K562 (cell line): ENCODE data around the gene DDX20. TPM values are rescaled to one million over a fixed set of nuclear protein-coding genes. Genes with fewer than 3 reads are reported as not detected.
A peak's percentile ranks its signal among the peaks of the same experiment; 100 is the strongest.

Experiments used
- ATAC-seq: fragments of 200-7000 bp; cut with Tn5 transposase; 3 replicates; pipeline ENCODE4 v1.9.1; 2020; ENCODE audit warnings: moderate library complexity
- BruUV-seq: library from RNA; stranded (reverse); fragments of 400-500 nt; replicated peaks from 2 replicates; lab custom pipeline; 2021; lab: Mats Ljungman, UMichigan
- CTCF ChIA-PET: fragments of 300-600 bp; formaldehyde crosslinking; extraction: SDS; loops from one replicate; lab custom pipeline; 2021; ENCODE audit warnings: low intra/inter-chr PET ratio; lab: Yijun Ruan, JAX
- POLR2A ChIA-PET: fragments of 300-600, 350-650 bp; sonication (Branson Sonifier 250); formaldehyde crosslinking; extraction: SDS; loops from one replicate; lab custom pipeline; 2021; ENCODE audit warnings: antibody characterized with exemption, inconsistent platforms; lab: Yijun Ruan, JAX
- DNase-seq, 4 experiments: peaks; one replicate each; pipeline versions ENCODE4 v3.0.0 to v3.0.0-alpha.2; 2011 to 2018; ENCODE audit warnings: low spot score in 3 of 4, mixed read lengths in 3 of 4; ENCODE audit errors: extremely low read depth in 1 of 4
- FAIRE-seq: peaks from 2 replicates; lab custom pipeline; 2011; peaks lifted over from hg19 to GRCh38; lab: Jason Lieb, UNC
- H2AFZ ChIP-seq: 2 replicates; pipeline ENCODE4 v1.6.0; 2011; ENCODE audit warnings: low read depth, low read length, control low read depth, inconsistent platforms
- H3K27ac ChIP-seq: fragments of 200-600 bp; 3 replicates; pipeline ENCODE4 v1.8.0; 2011; ENCODE audit warnings: low read depth, mild to moderate bottlenecking, control low read depth, inconsistent platforms, low read length, moderate library complexity, mixed read lengths; ENCODE audit errors: extremely low read depth
- H3K27me3 ChIP-seq, 2 experiments: fragments of 300-600 bp in 1 of 2; 2 replicates in 1 of 2; 3 replicates in 1 of 2; pipeline versions ENCODE4 v1.6.0 to v1.8.0; 2011; ENCODE audit warnings: inconsistent platforms in 2 of 2, low read length in 2 of 2, mild to moderate bottlenecking in 1 of 2, mixed read lengths in 1 of 2, moderate library complexity in 1 of 2; ENCODE audit not compliant: control insufficient read depth in 2 of 2, insufficient read depth in 2 of 2
- H3K36me3 ChIP-seq: fragments of 300-600 bp; 3 replicates; pipeline ENCODE4 v1.8.0; 2011; ENCODE audit warnings: mild to moderate bottlenecking, low read length, inconsistent platforms; ENCODE audit not compliant: control insufficient read depth, insufficient read depth
- H3K4me1 ChIP-seq, 2 experiments: fragments of 200-600 bp in 1 of 2; replicated peaks in 1 of 2; 2 replicates in 1 of 2; 3 replicates in 1 of 2; pipeline versions ENCODE4 v1.5.1 to v1.8.0; 2011; ENCODE audit warnings: inconsistent platforms in 2 of 2, low read length in 2 of 2, mild to moderate bottlenecking in 1 of 2, mixed read lengths in 1 of 2, moderate library complexity in 1 of 2; ENCODE audit not compliant: control insufficient read depth in 2 of 2, insufficient read depth in 2 of 2
- H3K4me2 ChIP-seq: 2 replicates; pipeline ENCODE4 v1.6.1; 2011; ENCODE audit warnings: low read length, control low read depth, inconsistent platforms, mixed read lengths; ENCODE audit not compliant: insufficient read depth
- H3K4me3 ChIP-seq: fragments of 200-600 bp; sonication (generic), shearing (Covaris generic); 2 replicates; pipeline ENCODE4 v1.5.1; 2016; ENCODE audit warnings: control low read depth, inconsistent platforms
- H3K79me2 ChIP-seq: fragments of 200-600 bp; 3 replicates; pipeline ENCODE4 v1.8.0; 2011; ENCODE audit warnings: low read length, inconsistent platforms; ENCODE audit not compliant: control insufficient read depth, insufficient read depth
- H3K9ac ChIP-seq, 2 experiments: 2 replicates each; pipeline versions ENCODE4 v1.6.0 to v1.6.1; 2011; ENCODE audit warnings: low read depth in 2 of 2, low read length in 2 of 2, control low read depth in 1 of 2, inconsistent platforms in 1 of 2, mild to moderate bottlenecking in 1 of 2, mixed read lengths in 1 of 2; ENCODE audit not compliant: insufficient read depth in 1 of 2
- H3K9me1 ChIP-seq: one replicate; pipeline ENCODE4 v1.6.0; 2011; ENCODE audit warnings: inconsistent platforms, mild to moderate bottlenecking, low read length, moderate library complexity; ENCODE audit not compliant: control insufficient read depth, insufficient read depth
- H3K9me3 ChIP-seq: replicated peaks from 2 replicates; pipeline ENCODE4 v1.5.1; 2011; ENCODE audit warnings: low read depth, low read length, inconsistent platforms; ENCODE audit not compliant: control insufficient read depth, insufficient read depth
- H4K20me1 ChIP-seq: replicated peaks from 2 replicates; pipeline ENCODE4 v1.6.1; 2011; ENCODE audit warnings: low read length, inconsistent platforms, mixed read lengths; ENCODE audit not compliant: control insufficient read depth, insufficient read depth
- ARID1B ChIP-seq: fragments of 450-650 bp; IDR thresholded peaks from 2 replicates; pipeline ENCODE4 v1.6.1; 2016; ENCODE audit warnings: antibody characterized with exemption, mild to moderate bottlenecking, inconsistent platforms
- BRF2 ChIP-seq: IDR thresholded peaks from 3 replicates; pipeline ENCODE4 v1.6.1; 2011; ENCODE audit warnings: borderline replicate concordance, mild to moderate bottlenecking; ENCODE audit not compliant: insufficient read length, insufficient read depth
- CBFA2T2 ChIP-seq: fragments of 450-650 bp; conservative IDR thresholded peaks from 2 replicates; pipeline ENCODE4 v1.6.1; 2017; ENCODE audit warnings: mild to moderate bottlenecking
- CBFA2T3 ChIP-seq: fragments of 450-650 bp; IDR thresholded peaks from 2 replicates; pipeline ENCODE4 v1.6.1; 2017
- CEBPG ChIP-seq, 3 experiments: fragments of 200-800 bp in 1 of 3; sonication (Bioruptor generic) in 1 of 3; sonication (generic) in 1 of 3; formaldehyde crosslinking in 1 of 3; IDR thresholded peaks in 2 of 3; conservative IDR thresholded peaks in 1 of 3; 2 replicates each; pipeline versions ENCODE4 v1.6.1 to v1.8.0; 2016 to 2022; ENCODE audit warnings: missing compliant biosample characterization in 2 of 3, missing genetic modification characterization in 2 of 3, mild to moderate bottlenecking in 1 of 3, missing genetic modification reagents in 1 of 3
- CREM ChIP-seq: IDR thresholded peaks from 2 replicates; pipeline ENCODE4 v1.6.1; 2014; ENCODE audit warnings: antibody characterized with exemption, low read depth
- CTBP1 ChIP-seq: fragments of 450-650 bp; IDR thresholded peaks from 2 replicates; pipeline ENCODE4 v1.6.1; 2016; ENCODE audit warnings: borderline replicate concordance
- EP300 ChIP-seq: IDR thresholded peaks from 2 replicates; pipeline ENCODE4 v1.6.1; 2012; ENCODE audit warnings: low read length, improper control_type of control experiment
- FUS ChIP-seq: fragments of 200-400 bp; formaldehyde crosslinking; optimal IDR thresholded peaks from 2 replicates; pipeline ENCODE3; 2017; ENCODE audit warnings: low read depth, low read length
- LCOR ChIP-seq: sonication (generic); formaldehyde crosslinking; IDR thresholded peaks from 2 replicates; pipeline ENCODE4 v1.8.0; 2022; ENCODE audit warnings: mild to moderate bottlenecking, missing genetic modification reagents
- MAX ChIP-seq: sonication (generic); formaldehyde crosslinking; IDR thresholded peaks from 2 replicates; pipeline ENCODE4 v1.9.0; 2022; ENCODE audit warnings: mild to moderate bottlenecking, missing genetic modification reagents
- MBD2 ChIP-seq: sonication (generic); IDR thresholded peaks from 2 replicates; pipeline ENCODE4 v1.6.1; 2016; ENCODE audit warnings: low read depth, borderline replicate concordance
- MCM3 ChIP-seq: fragments of 450-650 bp; IDR thresholded peaks from 2 replicates; pipeline ENCODE4 v1.6.1; 2016
- MNT ChIP-seq, 2 experiments: fragments of 450-650 bp; conservative IDR thresholded peaks; 2 replicates each; pipeline ENCODE4 v1.6.1; 2017; ENCODE audit warnings: mild to moderate bottlenecking in 2 of 2, moderate library complexity in 2 of 2
- NCOR1 ChIP-seq: fragments of 450-650 bp; IDR thresholded peaks from 2 replicates; pipeline ENCODE4 v1.6.1; 2016; ENCODE audit warnings: mild to moderate bottlenecking, moderate library complexity
- TAL1 ChIP-seq: fragments of 450-650 bp; IDR thresholded peaks from 2 replicates; pipeline ENCODE4 v1.6.1; 2016; ENCODE audit warnings: mild to moderate bottlenecking
- TCF3 ChIP-seq: sonication (generic); formaldehyde crosslinking; IDR thresholded peaks from 2 replicates; pipeline ENCODE4 v1.4.0; 2020; ENCODE audit warnings: mild to moderate bottlenecking, missing genetic modification reagents
- TEAD1 ChIP-seq, 2 experiments: fragments of 450-650 bp in 1 of 2; sonication (generic) in 1 of 2; formaldehyde crosslinking; IDR thresholded peaks; 2 replicates each; pipeline versions ENCODE4 v1.4.0 to v1.8.0; 2020 to 2022; ENCODE audit warnings: mild to moderate bottlenecking in 2 of 2, missing genetic modification reagents in 1 of 2
- TEAD2 ChIP-seq: fragments of 450-650 bp; IDR thresholded peaks from 2 replicates; pipeline ENCODE4 v1.6.1; 2016; ENCODE audit warnings: missing genetic modification characterization, control low read depth, missing compliant biosample characterization
- TEAD4 ChIP-seq, 2 experiments: sonication (generic) in 1 of 2; formaldehyde crosslinking in 1 of 2; IDR thresholded peaks; 2 replicates each; pipeline versions ENCODE4 v1.6.1 to v1.8.0; 2012 to 2022; ENCODE audit warnings: borderline replicate concordance in 1 of 2, inconsistent platforms in 1 of 2, low read length in 1 of 2, mild to moderate bottlenecking in 1 of 2, missing genetic modification reagents in 1 of 2
- ZNF121 ChIP-seq: sonication (generic); formaldehyde crosslinking; conservative IDR thresholded peaks from 2 replicates; pipeline ENCODE4 v1.8.0; 2022; ENCODE audit warnings: missing genetic modification reagents
- WGBS: fragments of 100-300 bp; shearing (Covaris generic); methylation state at CpG from one replicate; pipeline ENCODE4 v1.1.6; 2016; ENCODE audit warnings: low coverage, mixed read lengths; ENCODE audit not compliant: insufficient coverage; ENCODE audit errors: missing lambda C conversion rate; 5-methylcytosine and 5-hydroxymethylcytosine counted together
- in situ Hi-C: fragments of 300-500 bp; cut with MboI; formaldehyde crosslinking; loops from 4 replicates; pipeline ENCODE4 v1.15.0; 2018; ENCODE audit warnings: inconsistent platforms, mixed read lengths
- intact Hi-C: fragments of 100-400 bp; cut with micrococcal nuclease; formaldehyde crosslinking; loops from 2 replicates; pipeline ENCODE4 v1.14.2; 2022
- polyA plus RNA-seq, 8 experiments: library from polyadenylated mRNA; depleted of rRNA in 4 of 8; stranded (reverse) in 5 of 8; unstranded in 3 of 8; fragments of >200 nt; fragmentation: Nextera tagmentation in 2 of 8; fragmentation: Illumina TruSeq in 1 of 8; extraction: Ambion mirVana in 2 of 8; extraction: Trizol in 1 of 8; gene quantifications; 2 replicates each; pipeline versions ENCODE4 v1.2.1 to v1.2.3, GENCODE V29; 2011 to 2014; ENCODE audit warnings: inconsistent platforms in 1 of 8, missing spikeins in 1 of 8
- total RNA-seq, 7 experiments: library from RNA; depleted of rRNA in 6 of 7; stranded (reverse); fragments of >200 nt in 6 of 7; fragmentation: Illumina TruSeq in 2 of 7; extraction: Trizol in 2 of 7; gene quantifications; 2 replicates each; pipeline versions ENCODE4 v1.2.1 to v1.2.3, GENCODE V29; 2011 to 2021; ENCODE audit warnings: low replicate concordance in 1 of 7

DDX20 gene
- total and polyA plus RNA-seq, 9 of the 15 experiments (the other 6 are each of a cell fraction or from before 2014, with no cell fraction given) = 8.3 to 33.4 (median 24.5) TPM

GRCh38 chr1:111743679-111744101 is 12.0 kb upstream of the DDX20 start:
- Histone ChIP-seq H4K20me1 (peaks cover 3% of the 10 kb centered on the region; the same call in 1 of the 2 replicates), H3K9me1 (no peaks in the 10 kb centered on the region), H3K27ac (no peak overlapping the region), H3K27me3 (peaks cover 14 to 58% of the 10 kb centered on the region in 2 experiments), H2AFZ (no peak overlapping the region), H3K4me2 (no peak overlapping the region), H3K36me3 (no peaks in the 10 kb centered on the region), H3K4me3 (no peak overlapping the region), H3K9ac (0 out of 4 replicates have a peak overlapping the region, but pooled peaks of 1 of the 2 experiments have one; percentile 1), H3K79me2 (no peaks in the 10 kb centered on the region), H3K4me1 (peaks cover 18 to 19% of the 10 kb centered on the region in 2 experiments; a peak in 4 of 5 replicates), H3K9me3 (no peaks in the 10 kb centered on the region)
- ATAC-seq (no peak), FAIRE-seq (no peak), DNase-seq (peak in 1 of 4 experiments; percentile 46)
- ChIA-PET CTCF (interaction anchor here (1.3 kb wide), 1 partner anchor 29 kb away, joined by 4 read pairs; no protein-coding TSS in a partner anchor), POLR2A (no interaction called here)
- intact Hi-C loops = no loop called here
- 0% methylated on average over 3 of the region's 3 CpGs for WGBS
- no TSS peak for BruUV-seq
- in situ Hi-C loops = no loop called here
- TF ChIP-seq MCM3 = no peak
- TF ChIP-seq ZNF121 (CRISPR knock-in tag) = 0 out of 2 replicates have a peak, but pooled peaks have one; percentile 27
- TF ChIP-seq CREM = 0 out of 2 replicates have a peak, but pooled peaks have one; percentile 16
- peak; percentile 43; the same call in 1 of the 2 replicates for TF ChIP-seq NCOR1
- TF ChIP-seq TEAD1 (CRISPR knock-in tag; IDR thresholded peaks at IDR 0.05) = peak in 1 of 2 experiments; percentile 89; a peak in 2 of 4 replicates
- no peak for TF ChIP-seq BRF2
- peak; percentile 46; the same call in 1 of the 2 replicates for TF ChIP-seq MAX (CRISPR knock-in tag)
- TF ChIP-seq CTBP1 = peak; percentile 42; the same call in 1 of the 2 replicates
- TF ChIP-seq TCF3 (CRISPR knock-in tag) = peak; percentile 80
- TF ChIP-seq CBFA2T2 = peak; percentile 42
- peak; percentile 68 for TF ChIP-seq TEAD4 (IDR thresholded peaks at IDR 0.05; ENCODE audit: low read length)
- TF ChIP-seq TEAD4 (CRISPR knock-in tag; IDR thresholded peaks at IDR 0.05; ENCODE audit: borderline replicate concordance) = 0 out of 2 replicates have a peak, but pooled peaks have one; percentile 2
- peak; percentile 21; the same call in 1 of the 2 replicates for TF ChIP-seq EP300
- 0 out of 4 replicates have a peak, but pooled peaks of 1 of the 2 experiments have one; percentile 29 for TF ChIP-seq MNT (conservative IDR thresholded peaks at IDR 0.05)
- TF ChIP-seq CEBPG (CRISPR knock-in tag; IDR thresholded peaks at IDR 0.05) = 0 out of 2 replicates have a peak, but pooled peaks have one; percentile 12
- no peak for TF ChIP-seq CEBPG (tag; conservative IDR thresholded peaks at IDR 0.05 in 1 of 2, IDR thresholded peaks at IDR 0.05 in 1 of 2)
- TF ChIP-seq CBFA2T3 = peak; percentile 76
- peak; percentile 75 for TF ChIP-seq ARID1B
- 0 out of 2 replicates have a peak, but pooled peaks have one; percentile 39 for TF ChIP-seq TEAD2
- TF ChIP-seq FUS = no peak
- TF ChIP-seq TAL1 = peak; percentile 46
- TF ChIP-seq LCOR (CRISPR knock-in tag) = no peak
- TF ChIP-seq MBD2 = no peak
